Activated T-cell treated with anti-CD3 and anti-CD28 coated beads for 4 hours (primary cell): ENCODE measurements around the gene PAN3.

Experiments
- DNase-seq: peaks from one replicate; pipeline ENCODE4 v3.0.0-alpha.2; 2020

PAN3 gene

DNA sequence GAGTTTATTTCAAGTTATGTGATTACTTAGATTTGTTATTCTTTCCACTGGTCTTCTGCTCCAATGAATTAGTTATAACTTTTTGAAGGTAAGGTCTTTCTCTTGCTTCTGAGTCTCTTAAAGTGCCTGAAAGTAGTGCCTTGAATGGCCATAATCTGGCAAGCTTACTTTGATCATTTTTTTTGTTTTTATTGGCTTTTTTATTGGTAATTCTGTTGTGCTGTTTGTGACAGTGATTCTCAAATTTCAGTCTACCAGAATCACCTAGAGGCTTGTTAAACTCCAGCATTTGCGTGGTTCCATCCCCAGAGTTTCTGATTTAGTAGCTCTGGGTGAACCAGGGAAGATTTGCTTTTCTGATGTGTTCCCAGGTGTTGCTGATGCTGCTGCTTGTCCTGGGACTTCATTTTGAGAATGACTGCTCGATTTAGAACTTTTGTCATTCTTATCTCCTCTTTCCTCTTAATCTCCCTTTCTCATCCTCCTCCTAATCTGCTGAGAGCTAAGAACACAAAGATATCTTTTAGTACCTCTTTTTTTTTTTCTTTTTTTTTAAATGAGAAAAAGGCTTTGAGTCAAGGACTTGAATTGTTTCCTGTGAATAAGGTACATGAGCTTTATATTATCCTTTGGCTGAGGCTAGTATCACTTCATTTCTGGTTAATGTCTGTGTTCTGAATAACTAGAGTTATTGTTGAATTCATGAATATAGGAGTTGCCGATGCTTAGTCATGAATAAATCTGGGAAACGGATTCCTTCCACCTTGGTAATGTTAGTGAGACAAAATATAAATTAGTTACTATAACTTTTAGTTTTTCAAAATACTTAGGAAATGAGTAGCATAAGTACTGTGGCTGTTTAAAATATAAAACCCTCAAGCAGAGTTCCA, 91.4 kb downstream of the PAN3 start:
- DNase-seq: no peak

DNA sequence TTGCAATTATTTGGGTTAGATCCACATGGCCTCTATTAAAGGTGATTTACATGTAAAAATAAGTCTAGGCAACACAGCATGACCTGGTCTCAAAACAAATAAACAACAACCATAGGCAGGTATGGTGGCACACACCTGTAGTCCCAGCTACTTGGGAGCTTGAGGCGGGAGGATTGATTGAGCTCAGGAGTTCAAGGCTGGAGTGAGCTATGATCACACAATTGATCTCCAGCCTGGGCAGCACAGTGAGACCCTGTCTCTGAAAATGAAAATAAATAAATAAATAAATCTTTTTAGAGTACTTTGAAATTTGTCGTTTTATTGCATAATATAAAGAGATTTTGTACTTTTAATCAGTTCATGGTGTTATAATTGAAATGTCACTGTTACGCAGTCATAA, 93.3 kb downstream of the PAN3 start:
- DNase-seq: no peak

DNA sequence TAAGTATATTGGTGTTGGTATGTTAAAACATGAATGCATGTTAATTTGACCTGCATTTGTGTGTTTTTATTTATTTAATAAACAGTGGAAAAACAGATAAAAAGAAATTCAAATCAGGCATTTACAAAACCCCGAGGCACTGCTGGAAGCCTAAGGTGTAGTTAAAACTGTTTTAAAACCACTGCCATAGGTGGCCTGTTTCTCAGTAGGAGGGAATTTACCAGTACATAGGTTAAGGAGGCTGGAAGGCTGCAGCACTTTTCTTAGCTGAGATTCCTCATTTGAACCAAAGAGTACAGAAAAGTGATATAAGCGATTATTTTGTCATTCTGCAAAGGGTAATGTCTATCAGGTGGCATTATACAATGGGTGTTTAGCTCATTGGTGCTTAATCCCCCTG, 99.6 kb downstream of the PAN3 start:
- no peak for DNase-seq

DNA sequence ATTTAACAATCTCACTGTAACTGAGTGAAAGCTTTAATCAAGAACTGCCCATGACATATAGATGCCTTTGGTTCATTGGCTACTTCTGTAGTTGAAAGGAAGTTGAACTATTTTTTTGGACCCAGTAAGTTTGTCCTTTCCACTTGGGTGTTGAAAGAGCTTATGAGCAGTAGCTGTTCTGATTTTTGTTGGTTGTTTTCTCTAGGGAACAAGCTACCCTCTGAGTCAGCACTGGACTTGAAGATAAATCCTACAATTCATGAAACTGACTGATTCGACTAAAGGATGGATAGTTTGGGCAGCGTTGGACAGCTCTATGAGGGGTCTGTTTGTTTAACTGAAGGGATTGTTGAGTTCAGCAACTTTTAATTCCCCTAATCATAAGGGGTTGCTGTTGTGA, 101.0 kb downstream of the PAN3 start:
- no peak for DNase-seq

DNA sequence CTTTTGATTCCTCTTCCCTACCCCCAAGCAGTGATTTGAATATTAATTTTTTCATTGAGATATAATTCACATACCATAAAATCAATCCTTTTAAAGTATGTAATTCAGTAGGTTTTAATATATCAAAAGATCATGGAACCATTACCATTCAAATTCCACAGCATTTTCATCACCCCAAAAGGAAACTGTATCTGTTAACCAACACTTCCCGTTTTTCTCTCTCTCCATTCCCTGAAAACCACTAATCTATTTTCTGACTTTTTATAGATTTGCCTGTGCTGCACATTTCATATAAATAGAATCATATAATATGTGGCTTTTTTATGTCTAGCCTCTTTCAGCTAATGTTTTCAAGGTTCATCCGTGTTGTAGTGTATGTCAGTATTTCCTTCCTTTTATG, 107.1 kb downstream of the PAN3 start:
- DNase-seq: no peak

DNA sequence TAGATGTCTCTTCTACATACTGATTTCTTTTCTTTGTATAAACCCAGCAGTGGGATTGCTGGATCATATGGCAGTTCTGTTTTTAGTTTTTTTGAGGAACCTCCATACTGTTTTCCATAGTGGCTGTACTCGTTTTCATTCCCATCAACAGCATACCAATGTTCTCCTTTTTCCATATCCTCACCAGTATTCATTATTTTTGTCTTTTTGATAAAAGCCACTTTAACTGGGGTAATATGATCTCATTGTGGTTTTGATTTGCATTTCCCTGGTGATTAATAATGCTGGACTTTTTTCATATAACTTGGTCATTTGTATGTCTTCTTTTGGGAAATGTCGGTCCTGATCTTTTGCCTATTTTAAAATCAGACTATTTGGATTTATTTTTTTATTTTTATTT, 108.5 kb downstream of the PAN3 start:
- no peak for DNase-seq

DNA sequence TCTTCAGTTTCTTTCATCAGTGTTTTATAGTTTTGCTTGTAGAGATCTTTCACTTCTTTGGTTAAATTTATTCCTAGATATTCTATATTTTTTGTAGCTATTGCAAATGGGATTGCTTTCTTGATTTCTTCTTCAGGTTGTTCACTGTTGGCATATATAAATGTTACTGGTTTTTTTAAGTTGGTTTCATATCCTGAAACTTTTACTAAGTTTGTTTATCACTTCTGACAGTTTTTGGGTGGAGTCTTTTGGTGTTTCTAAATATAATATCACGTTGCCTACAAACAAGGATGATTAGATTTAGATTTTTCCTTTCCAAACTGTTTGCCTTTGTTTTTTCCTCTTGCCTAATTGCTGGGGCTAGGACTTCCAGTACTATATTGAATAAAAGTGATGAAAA, 109.7 kb downstream of the PAN3 start:
- DNase-seq: no peak

DNA sequence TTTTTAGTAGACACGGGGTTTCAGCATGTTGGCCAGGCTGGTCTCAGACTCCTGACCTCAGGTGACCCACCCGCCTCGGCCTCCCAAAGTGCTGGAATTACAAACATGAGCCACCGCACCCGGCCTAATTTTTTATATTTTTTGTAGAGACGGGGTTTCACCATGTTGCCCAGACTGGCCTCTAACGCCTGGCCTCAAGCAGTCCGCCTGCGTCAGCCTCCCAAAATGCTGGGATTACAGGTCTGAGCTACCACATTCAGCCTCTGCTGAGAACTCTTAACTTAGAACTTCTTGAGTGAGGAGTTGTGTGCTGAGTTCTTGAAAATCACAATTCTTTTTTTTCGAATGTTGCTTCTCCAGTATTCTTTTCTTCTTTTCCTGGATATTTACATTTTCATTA, 112.2 kb downstream of the PAN3 start:
- DNase-seq: no peak

DNA sequence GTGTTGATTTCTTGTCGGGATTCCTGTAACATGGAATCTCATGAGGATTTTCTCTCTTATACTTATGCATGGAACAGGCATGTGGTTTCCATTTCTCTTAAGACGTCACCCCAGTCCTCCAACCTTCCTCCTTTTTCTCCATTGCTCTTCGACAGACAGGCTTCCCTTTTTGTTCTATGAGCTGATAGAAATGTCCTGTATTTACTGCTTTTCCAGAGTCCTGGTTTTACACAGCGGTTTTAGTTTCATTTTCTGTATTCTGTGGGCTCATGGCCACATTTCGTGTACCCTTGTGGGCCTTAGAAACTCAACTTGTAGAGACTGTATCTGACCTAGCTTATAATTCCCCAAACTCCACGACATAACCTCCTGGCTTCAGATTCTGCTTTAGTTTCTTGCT, 113.1 kb downstream of the PAN3 start:
- no peak for DNase-seq

DNA sequence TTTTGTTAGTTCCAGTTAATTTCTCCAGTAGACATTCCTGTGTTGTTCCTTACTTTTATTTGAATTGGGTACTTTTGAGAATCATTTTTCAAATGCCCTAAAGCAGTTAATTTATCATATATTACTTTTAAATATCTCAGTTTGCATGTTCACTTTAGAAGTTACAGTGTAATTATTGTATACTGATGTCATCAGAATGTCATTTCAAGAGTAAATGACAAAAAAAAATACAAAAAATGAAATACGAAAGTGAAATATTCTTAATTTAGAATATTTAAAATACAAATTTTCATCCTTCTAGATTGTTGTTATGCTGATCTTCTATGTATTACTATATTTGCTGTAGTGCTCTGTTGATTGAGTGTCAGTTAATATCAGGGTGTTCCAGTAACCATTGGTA, 114.2 kb downstream of the PAN3 start:
- DNase-seq: no peak

DNA sequence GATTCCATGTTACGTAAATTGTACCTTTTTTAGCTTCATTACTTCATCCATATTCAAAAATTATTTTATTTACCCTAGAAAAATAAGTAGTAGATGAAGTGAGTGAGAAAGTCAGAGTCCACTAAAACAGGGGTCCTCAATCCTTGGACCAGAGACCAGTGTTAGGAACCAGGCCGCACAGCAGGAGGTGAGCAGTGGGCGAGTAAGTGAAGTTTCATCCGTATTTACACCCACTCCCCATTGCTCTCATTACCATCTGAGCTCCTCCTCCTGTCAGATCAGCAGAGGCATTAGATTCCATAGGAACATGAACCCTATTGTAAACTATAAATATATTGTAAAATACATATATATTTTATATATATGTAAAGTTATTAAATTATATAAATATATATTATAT, 119.0 kb downstream of the PAN3 start:
- DNase-seq: no peak

DNA sequence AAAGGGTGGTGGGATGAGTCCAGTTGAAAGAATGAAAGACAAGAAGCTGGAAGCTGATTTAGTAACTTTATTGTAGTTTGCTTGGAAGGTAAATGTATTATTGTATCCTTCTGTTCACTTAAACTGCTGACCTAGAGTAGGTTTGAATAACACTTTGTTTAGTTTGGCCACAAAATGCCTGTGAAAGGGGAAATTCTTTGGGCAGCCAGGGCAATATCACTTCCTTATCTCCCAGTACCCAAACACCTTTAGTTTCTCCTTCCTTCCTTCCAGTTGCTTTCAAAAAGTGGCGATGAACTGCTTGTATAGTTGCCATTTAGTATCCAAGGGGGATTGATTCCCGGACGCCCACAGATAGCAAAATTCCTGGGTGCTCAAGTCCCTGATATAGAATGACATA, 120.1 kb downstream of the PAN3 start:
- DNase-seq: no peak

DNA sequence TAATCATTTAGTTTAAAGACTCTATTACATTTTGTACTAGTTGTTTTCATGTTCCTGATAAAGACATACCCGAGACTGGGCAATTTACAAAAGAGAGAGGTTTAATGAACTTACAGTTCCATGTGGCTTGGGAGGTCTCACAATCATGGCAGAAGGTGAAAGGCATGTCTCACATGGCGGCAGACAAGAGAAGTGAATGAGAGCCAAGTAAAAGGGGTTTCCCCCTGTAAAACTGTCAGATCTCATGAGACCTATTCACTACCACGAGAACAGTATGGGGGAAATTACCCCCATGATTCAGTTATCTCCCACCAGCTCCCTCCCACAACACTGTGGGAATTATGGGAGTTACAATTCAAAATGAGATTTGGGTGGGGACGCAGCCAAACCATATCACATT, 129.2 kb downstream of the PAN3 start:
- DNase-seq: no peak

DNA sequence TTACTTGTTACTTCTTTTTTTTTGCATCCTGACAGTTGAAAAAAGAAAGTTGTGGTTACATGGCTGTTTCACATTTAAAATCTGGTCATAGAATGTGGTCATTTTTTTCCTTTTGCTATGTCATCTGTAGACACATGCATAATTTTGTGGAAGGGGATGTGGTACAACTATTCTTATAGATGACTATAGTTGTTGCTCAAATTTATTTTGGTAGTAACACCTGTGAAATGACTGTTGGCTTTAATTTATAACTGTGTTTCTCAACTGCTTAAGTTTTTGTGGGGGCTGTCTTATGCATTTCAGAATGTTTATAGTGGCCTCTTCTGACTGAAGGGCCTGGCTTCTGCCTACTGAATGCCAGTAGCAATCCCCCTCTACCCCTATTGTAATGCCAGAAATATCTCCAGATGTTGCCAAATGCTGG, 130.5 kb downstream of the PAN3 start:
- DNase-seq: no peak

DNA sequence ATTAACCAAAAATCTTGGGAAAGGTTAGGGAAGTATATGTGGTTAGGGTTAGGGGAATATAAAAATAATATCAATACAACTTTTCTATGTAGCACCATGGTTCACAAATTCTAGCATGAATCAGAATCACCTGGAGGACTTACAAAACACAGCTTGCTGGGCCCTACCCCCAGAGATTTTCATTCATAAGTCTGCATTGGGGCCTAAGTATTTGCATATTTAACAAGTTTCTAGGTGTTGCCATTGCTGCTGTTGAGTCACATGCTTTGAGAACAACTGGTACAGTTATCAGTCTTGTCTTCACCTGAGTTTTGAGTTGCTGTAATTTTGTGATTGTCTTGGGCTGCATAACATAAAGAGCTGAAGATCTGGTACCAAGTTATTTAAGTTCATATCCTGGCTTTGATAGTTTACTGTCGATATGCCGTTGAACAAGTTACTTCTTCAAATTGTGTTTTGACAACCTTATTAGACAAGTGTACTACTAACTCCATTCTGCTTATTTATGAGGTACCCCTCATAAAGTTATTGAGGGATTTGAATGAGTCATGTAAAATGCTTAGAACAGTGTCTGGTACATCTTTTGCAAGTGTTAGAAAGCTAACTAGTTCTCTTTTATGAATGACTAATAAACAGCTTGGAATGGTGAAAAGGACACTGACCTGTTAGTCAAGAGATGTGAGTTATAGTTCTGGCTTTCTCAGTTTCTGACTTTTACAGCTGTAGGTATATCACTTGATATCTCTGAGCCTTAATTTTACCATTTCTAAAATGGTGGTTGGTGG, 132.9 kb downstream of the PAN3 start:
- DNase-seq: no peak

DNA sequence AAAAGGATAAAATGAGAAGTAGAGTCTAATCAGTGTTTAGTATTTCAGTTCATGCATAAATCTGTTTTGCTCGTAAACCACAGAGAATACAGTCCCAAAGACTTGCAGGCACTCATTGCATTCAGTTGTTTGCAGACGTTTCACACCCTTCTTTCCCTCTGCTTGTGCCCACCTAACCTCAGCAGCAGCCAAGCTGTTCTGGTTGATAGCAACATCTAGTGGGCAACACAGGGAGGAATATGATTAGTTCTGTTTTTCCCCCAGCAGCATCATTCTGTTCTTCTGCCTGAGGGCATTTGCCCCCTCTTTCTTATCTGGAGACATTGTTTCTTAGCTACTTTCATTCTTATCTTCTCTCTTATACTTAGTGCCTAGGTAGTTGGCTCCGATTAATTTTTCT, 135.6 kb downstream of the PAN3 start:
- DNase-seq: no peak

DNA sequence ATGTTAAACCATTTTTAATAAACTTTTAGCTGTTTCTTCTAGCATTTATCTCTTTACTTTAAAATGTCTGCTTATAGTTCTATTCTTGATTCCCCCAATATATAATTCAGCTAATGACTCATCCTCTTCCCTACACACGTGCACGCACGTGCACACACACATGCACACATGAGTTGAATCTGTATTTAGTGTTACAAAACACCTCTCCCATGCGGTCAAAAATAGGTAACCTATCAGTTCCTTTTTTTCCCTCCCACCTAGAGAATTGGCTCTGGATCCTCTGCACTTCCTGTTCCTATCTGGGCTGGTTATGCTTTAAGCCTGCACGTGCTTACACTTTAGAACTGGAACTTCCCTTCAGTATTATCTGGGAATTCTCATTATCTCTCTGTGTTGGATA, 144.1 kb downstream of the PAN3 start:
- no peak for DNase-seq

DNA sequence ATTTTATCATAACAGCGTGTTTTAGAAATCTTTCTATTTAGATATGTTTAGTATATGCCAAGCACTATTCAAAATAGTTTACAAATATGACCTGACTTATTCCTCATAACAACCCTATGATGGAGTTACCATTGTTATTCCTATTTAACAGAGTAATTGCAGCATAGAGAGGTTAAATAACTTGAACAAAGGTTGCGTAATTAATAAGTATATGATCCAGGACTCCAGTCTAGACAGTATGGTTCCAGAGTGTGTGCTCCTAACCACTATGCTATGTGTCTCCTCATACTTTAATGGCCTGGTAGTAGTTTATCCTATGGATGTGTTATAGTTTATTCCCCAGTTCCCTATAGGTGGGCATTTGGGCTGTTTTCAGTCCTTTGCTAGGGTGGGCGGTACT, 145.3 kb downstream of the PAN3 start:
- DNase-seq: no peak

DNA sequence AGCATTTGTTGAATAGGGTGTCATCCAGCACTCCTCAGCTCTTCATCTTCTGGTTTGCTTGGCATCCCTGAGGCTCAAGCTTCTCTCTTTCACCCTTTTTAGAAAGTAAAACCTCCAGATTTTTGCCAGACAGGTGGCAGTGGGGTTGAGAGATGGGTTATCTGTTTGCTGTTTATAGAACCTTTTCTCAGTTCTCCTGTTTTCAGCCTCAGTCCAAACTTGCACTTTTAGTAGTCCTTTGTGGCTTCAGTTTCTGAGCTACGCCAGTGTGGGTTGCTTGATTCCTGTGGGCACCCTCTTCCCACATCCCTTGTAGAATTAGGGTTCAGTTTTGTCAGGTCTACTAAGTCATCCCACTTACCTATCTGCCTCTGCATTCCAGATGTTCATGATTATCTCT, 147.9 kb downstream of the PAN3 start:
- no peak for DNase-seq

DNA sequence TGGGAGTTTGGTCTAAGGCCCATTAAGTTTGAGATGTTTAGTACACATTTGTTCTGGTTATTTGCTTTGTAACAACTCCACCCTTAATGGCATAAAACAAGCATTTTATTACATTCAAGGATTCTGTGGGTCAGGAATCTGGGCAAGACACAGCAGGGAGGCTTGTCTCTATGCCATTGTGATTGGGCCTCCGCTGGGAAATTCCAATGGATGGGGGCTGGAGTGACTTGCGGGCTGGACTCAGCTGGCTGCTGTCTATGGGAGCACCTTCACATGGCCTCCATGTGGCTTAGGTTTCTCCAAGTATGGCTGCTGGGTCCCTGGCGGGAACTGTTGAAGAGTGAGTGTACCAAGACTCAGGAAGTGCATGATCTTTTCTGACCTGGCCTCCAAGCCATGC, 159.0 kb downstream of the PAN3 start:
- DNase-seq: no peak

DNA sequence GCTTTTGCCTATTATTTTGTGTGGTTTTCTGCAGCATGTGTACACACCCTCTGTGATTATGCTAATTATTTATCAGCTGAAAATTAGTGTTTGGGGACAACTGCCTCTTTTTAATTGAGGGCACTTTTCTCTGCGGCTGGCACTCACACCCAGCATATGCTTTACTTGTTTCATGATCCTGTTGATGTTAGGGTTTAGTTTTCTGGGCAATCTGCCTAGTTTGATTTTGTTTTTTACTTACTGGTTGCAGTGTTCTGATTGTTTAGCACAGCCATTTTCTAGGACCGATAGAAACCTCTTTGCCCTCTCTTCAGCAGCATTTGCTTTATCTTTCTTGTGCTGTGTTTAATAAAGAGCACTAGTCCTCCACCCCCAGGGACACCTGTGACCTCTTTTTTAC, 161.6 kb downstream of the PAN3 start:
- DNase-seq: no peak

DNA sequence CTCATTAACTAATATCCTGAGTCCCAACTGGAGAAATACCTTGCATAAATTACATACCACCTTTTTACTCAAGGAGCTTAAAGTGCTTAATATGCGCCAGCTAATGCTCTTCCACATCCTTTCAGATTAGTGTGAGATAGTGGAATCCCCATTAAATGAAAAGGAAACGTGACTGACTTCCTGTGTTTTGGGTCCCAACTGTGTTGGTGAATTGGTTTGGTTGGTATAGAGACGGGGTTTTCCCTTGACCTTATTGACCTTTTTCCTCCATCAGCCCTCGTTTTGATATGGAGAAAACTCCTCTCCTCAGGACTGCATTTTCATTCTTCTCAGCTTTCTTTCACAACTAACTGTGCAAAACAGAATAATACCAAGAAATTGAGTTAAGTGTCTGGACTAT, 163.5 kb downstream of the PAN3 start:
- no peak for DNase-seq

DNA sequence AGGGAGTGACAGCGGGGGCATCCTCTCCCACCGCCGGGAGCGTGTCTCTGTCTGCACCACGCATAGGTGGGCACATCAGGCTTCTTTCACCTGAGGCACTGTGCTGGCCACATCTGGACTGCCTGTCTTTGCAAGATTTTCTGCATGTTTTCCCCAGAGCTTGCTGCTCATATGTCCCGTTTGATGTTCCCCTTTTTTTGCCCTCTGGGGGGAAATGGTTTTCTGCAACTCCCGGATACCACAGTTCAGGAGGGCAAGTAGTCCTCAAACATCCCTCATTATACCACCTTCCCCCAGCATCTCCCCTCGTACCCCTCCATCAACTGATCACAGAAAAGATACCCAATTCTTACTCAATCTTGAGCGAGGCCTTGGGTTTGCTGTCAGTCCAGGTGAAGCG, 168.0 kb downstream of the PAN3 start:
- no peak for DNase-seq

DNA sequence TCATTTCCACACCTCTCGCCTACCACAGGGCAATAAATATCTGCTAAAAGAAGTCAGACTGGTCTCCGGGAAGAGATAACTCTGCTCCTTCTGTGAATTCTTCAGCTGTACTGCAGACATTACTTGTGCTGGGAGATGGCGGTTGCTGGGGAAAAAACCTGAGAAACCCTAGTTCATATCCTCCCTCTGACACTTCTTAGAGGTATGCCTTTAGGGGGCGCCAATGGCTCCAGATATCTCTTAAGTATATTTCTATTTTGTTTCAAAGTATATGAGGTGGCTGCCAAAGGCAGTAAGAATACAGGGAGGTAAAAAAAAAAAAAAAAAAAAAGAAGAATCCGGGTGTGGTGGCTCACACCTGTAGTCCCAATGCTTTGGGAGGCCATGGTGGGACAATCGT, 175.2 kb downstream of the PAN3 start:
- no peak for DNase-seq

DNA sequence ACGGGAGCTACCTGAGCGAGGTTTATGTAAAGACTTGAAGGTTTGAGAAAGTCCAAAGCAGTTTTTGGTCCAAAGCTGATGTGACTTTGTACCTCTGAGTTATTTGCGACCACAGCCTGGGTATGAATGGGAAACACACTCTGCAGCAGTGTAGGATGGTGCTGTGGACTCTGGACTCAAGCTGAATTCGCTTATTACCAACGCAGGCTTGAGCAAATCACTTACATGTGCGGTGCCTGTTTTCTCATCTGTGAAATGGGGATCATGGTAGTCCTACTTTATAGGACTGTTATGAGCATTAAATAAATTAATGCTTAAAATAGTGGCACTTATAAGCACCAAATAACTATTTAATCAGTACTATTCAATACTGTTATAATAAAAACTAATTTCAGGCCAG, 176.5 kb downstream of the PAN3 start:
- no peak for DNase-seq
